Measurements from ENCODE around the gene FAM234A.
A peak's percentile ranks its signal among the peaks of the same experiment; 100 is the strongest.
"Not testable (repeated sequence)": the region's sequence is repeated elsewhere in the genome, so short reads cannot be mapped to it uniquely, and the experiment has no call there.

The FAM234A gene

GRCh38 chr16:234468-235305, at the start of gene FAM234A:
FAM234A (plus strand) TSS chr16:234821; CDS start chr16:254414, 19,593 bp downstream.
- DNase-seq (ENCODE audit: low read depth) = peak; percentile 82

GRCh38 chr16:185213-185612, 49.4 kb upstream of the FAM234A start:
- no peak for DNase-seq (ENCODE audit: low read depth)

GRCh38 chr16:185691-186090, 48.9 kb upstream of the FAM234A start:
- DNase-seq (ENCODE audit: low read depth) = no peak

GRCh38 chr16:187330-187729, 47.3 kb upstream of the FAM234A start:
- no peak for DNase-seq (ENCODE audit: low read depth)

- DNase-seq (ENCODE audit: low read depth) = no peak
Observed at GRCh38 chr16:188674-189073, 45.9 kb upstream of the FAM234A start.

GRCh38 chr16:189604-190186, 44.9 kb upstream of the FAM234A start:
- no peak for DNase-seq (ENCODE audit: low read depth)

GRCh38 chr16:191831-192230, 42.8 kb upstream of the FAM234A start:
- DNase-seq (ENCODE audit: low read depth) = no peak

- no peak for DNase-seq (ENCODE audit: low read depth)
Observed at GRCh38 chr16:192686-193085, 41.9 kb upstream of the FAM234A start.

- DNase-seq (ENCODE audit: low read depth) = no peak
Observed at GRCh38 chr16:193441-193840, 41.2 kb upstream of the FAM234A start.

- no peak for DNase-seq (ENCODE audit: low read depth)
Observed at GRCh38 chr16:194516-194915, 40.1 kb upstream of the FAM234A start.

GRCh38 chr16:200388-200787, 34.2 kb upstream of the FAM234A start:
- no peak for DNase-seq (ENCODE audit: low read depth)

GRCh38 chr16:203246-203645, 31.4 kb upstream of the FAM234A start:
- no peak for DNase-seq (ENCODE audit: low read depth)

GRCh38 chr16:204046-204445, 30.6 kb upstream of the FAM234A start:
- not testable (repeated sequence) for DNase-seq (ENCODE audit: low read depth)

GRCh38 chr16:209359-209758, 25.3 kb upstream of the FAM234A start:
- not testable (repeated sequence) for DNase-seq (ENCODE audit: low read depth)

- DNase-seq (ENCODE audit: low read depth) = not testable (repeated sequence)
Observed at GRCh38 chr16:211631-212180, 22.9 kb upstream of the FAM234A start.

- DNase-seq (ENCODE audit: low read depth) = no peak
Observed at GRCh38 chr16:212999-213398, 21.6 kb upstream of the FAM234A start.

GRCh38 chr16:220021-220420, 14.6 kb upstream of the FAM234A start:
- DNase-seq (ENCODE audit: low read depth) = no peak

- no peak for DNase-seq (ENCODE audit: low read depth)
Observed at GRCh38 chr16:228151-228851, 6.3 kb upstream of the FAM234A start.

GRCh38 chr16:228852-229730, 5.5 kb upstream of the FAM234A start, which contains the start of gene LUC7L:
LUC7L (minus strand) TSS chr16:229449; CDS start chr16:229339, 110 bp downstream.
- DNase-seq (ENCODE audit: low read depth) = peak; percentile 64

GRCh38 chr16:229731-230281, 4.8 kb upstream of the FAM234A start:
- no peak for DNase-seq (ENCODE audit: low read depth)

GRCh38 chr16:230351-230750, 4.3 kb upstream of the FAM234A start:
- not testable (repeated sequence) for DNase-seq (ENCODE audit: low read depth)

Measured in stimulated activated CD8-positive, alpha-beta memory T cell treated with anti-CD3 and anti-CD28 coated beads, Interleukin-15, amount 100 ng/mL, for 1 hour (primary cell).